Testis (tissue), 2 donors: ENCODE data around the gene BDKRB2.

Experiments used
- CTCF ChIP-seq, 3 experiments: fragments of 450-650 bp in 2 of 3; fragments of 200-600 bp in 1 of 3; sonication (generic) in 1 of 3; IDR thresholded peaks; one replicate each; pipeline ENCODE4 v1.5.1; 2016 to 2019; ENCODE audit warnings: antibody characterized with exemption in 3 of 3, mild to moderate bottlenecking in 2 of 3, moderate library complexity in 1 of 3
- POLR2A ChIP-seq: fragments of 450-650 bp; IDR thresholded peaks from one replicate; pipeline ENCODE4 v1.6.1; 2017; ENCODE audit warnings: antibody characterized with exemption, mild to moderate bottlenecking, moderate library complexity

- TF ChIP-seq CTCF (IDR thresholded peaks at IDR 0.05), result no peak
- TF ChIP-seq POLR2A, result no peak
Measured at GRCh38 chr14:96156804-96157760, 47.6 kb upstream of the BDKRB2 start.
